ENCODE data around the gene STK11. TPM values are rescaled to one million over a fixed set of nuclear protein-coding genes. Genes with fewer than 3 reads are reported as not detected.
A peak's percentile ranks its signal among the peaks of the same experiment; 100 is the strongest.

STK11 gene
- 100 to 1,000 TPM in 3 of 4 donors, 10 to 100 TPM in 1; 98.4 to 135 (median 117) TPM for total RNA-seq

GRCh38 chr19:1205114-1206099 lies at the start of gene STK11:
TSS of gene STK11 (plus strand) at chr19:1205778. CDS start at chr19:1206914, 1,136 bp downstream.
- H3K36me3 ChIP-seq: peaks cover 0 to 3% (median 0%) of the 10 kb centered on the region in 3 donors
- H3K4me1 ChIP-seq: peaks cover 0 to 56% (median 31%) of the 10 kb centered on the region in 4 donors
- TF ChIP-seq POLR2A (IDR thresholded peaks at IDR 0.05) (peak; percentile 67 to 82), CTCF (IDR thresholded peaks at IDR 0.05) (no peak)
- H3K9me3 ChIP-seq: no peaks in the 10 kb centered on the region
- H3K4me3 ChIP-seq: peak within 1 kb of the TSS; percentile 54 to 88 (median 74)
- no peaks in the 10 kb centered on the region for H3K27me3 ChIP-seq
- peak; percentile 97 to 100 (median 99) for DNase-seq
- H3K27ac ChIP-seq: peak within 1 kb of the TSS; percentile 84 to 90 (median 85)

- TF ChIP-seq CTCF (IDR thresholded peaks at IDR 0.05): no peak
- no peak for TF ChIP-seq POLR2A (IDR thresholded peaks at IDR 0.05)
- H3K27ac ChIP-seq: peak overlapping the region; percentile 67 to 88 (median 82)
- no peak overlapping the region for H3K4me3 ChIP-seq
- no peaks in the 10 kb centered on the region for H3K27me3 ChIP-seq
- H3K36me3 ChIP-seq: peaks cover 0 to 44% (median 0%) of the 10 kb centered on the region in 3 donors
- DNase-seq: no peak
- peaks cover 0 to 27% (median 7%) of the 10 kb centered on the region in 4 donors for H3K4me1 ChIP-seq
- H3K9me3 ChIP-seq: no peaks in the 10 kb centered on the region
Observed at GRCh38 chr19:1156305-1156801, 49.2 kb upstream of the STK11 start.

- Histone ChIP-seq H3K36me3 (peaks cover 0 to 37% (median 0%) of the 10 kb centered on the region in 3 donors), H3K9me3 (no peaks in the 10 kb centered on the region), H3K4me1 (peaks cover 0 to 32% (median 7%) of the 10 kb centered on the region in 4 donors), H3K4me3 (no peak overlapping the region), H3K27ac (peak overlapping the region in 1 of 4 donors; percentile 88), H3K27me3 (no peaks in the 10 kb centered on the region)
- no peak for DNase-seq
- no peak for TF ChIP-seq CTCF (IDR thresholded peaks at IDR 0.05)
- no peak for TF ChIP-seq POLR2A (IDR thresholded peaks at IDR 0.05)
Observed at GRCh38 chr19:1156830-1157615, 48.6 kb upstream of the STK11 start.

- Histone ChIP-seq H3K4me1 (peaks cover 0 to 32% (median 7%) of the 10 kb centered on the region in 4 donors), H3K36me3 (peaks cover 0 to 26% (median 0%) of the 10 kb centered on the region in 3 donors), H3K9me3 (no peaks in the 10 kb centered on the region), H3K4me3 (no peak overlapping the region), H3K27ac (no peak overlapping the region), H3K27me3 (no peaks in the 10 kb centered on the region)
- DNase-seq: no peak
- no peak for TF ChIP-seq CTCF (IDR thresholded peaks at IDR 0.05)
- TF ChIP-seq POLR2A (IDR thresholded peaks at IDR 0.05): no peak
Observed at GRCh38 chr19:1157931-1158884, 47.4 kb upstream of the STK11 start.
